Testis (tissue), 2 donors: Measurements from ENCODE around the gene RTL10.

Source experiments
- POLR2A ChIP-seq: fragments of 450-650 bp; IDR thresholded peaks from one replicate; pipeline ENCODE4 v1.6.1; 2017; ENCODE audit warnings: antibody characterized with exemption, mild to moderate bottlenecking, moderate library complexity
- TF ChIP-seq, protein P1 (sequence below), 3 experiments: fragments of 450-650 bp in 2 of 3; fragments of 200-600 bp in 1 of 3; sonication (generic) in 1 of 3; IDR thresholded peaks; one replicate each; pipeline ENCODE4 v1.5.1; 2016 to 2019; ENCODE audit warnings: antibody characterized with exemption in 3 of 3, mild to moderate bottlenecking in 2 of 3, moderate library complexity in 1 of 3

DNA sequence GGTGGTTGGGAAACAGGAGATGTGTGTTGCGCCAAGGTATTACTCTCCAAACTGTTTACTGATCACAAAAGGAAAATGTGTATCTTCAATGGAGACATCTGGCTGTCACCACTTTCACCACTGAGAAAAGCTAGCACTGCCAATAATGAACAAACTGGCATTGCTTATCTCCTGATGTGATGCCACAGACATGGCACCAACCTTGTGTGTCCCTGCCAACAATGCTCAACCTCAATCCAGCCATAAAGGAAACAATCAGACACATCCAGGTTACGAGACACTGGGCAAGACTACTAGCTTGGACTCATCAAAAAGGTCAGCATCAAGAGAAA lies 28.1 kb downstream of the RTL10 start:
- TF ChIP-seq POLR2A = no peak
- TF ChIP-seq, protein P1, sequence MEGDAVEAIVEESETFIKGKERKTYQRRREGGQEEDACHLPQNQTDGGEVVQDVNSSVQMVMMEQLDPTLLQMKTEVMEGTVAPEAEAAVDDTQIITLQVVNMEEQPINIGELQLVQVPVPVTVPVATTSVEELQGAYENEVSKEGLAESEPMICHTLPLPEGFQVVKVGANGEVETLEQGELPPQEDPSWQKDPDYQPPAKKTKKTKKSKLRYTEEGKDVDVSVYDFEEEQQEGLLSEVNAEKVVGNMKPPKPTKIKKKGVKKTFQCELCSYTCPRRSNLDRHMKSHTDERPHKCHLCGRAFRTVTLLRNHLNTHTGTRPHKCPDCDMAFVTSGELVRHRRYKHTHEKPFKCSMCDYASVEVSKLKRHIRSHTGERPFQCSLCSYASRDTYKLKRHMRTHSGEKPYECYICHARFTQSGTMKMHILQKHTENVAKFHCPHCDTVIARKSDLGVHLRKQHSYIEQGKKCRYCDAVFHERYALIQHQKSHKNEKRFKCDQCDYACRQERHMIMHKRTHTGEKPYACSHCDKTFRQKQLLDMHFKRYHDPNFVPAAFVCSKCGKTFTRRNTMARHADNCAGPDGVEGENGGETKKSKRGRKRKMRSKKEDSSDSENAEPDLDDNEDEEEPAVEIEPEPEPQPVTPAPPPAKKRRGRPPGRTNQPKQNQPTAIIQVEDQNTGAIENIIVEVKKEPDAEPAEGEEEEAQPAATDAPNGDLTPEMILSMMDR (IDR thresholded peaks at IDR 0.05) = no peak
